ENCODE results near the gene SSTR3. TPM values are rescaled to one million over a fixed set of nuclear protein-coding genes. Genes with fewer than 3 reads are reported as not detected.

SSTR3 gene
- total and polyA plus RNA-seq, 2 of the 13 experiments (the other 11 are each of a cell fraction or from before 2014, with no cell fraction given), result 0.08 to 0.64 TPM

- TF ChIP-seq GTF3A (CRISPR knock-in tag; conservative IDR thresholded peaks at IDR 0.05), result 0 out of 2 replicates have a peak, but pooled peaks have one; percentile 89
- no peak for TF ChIP-seq TOPORS (CRISPR knock-in tag; IDR thresholded peaks at IDR 0.05)
- TF ChIP-seq BRF2 (CRISPR knock-in tag; IDR thresholded peaks at IDR 0.05), result no peak
- TF ChIP-seq CTCF (CRISPR knock-in tag; IDR thresholded peaks at IDR 0.05), result peak; percentile 93
- TF ChIP-seq ZNF30 (CRISPR knock-in tag; IDR thresholded peaks at IDR 0.05), result 0 out of 2 replicates have a peak, but pooled peaks have one; percentile 28
- peak; percentile 84 for TF ChIP-seq ZNF256 (CRISPR knock-in tag; conservative IDR thresholded peaks at IDR 0.05)
- no peak for TF ChIP-seq ZBTB39 (CRISPR knock-in tag; IDR thresholded peaks at IDR 0.05)
- TF ChIP-seq ERF (CRISPR knock-in tag; IDR thresholded peaks at IDR 0.05), result peak; percentile 35; the same call in 1 of the 2 replicates
- TF ChIP-seq ZNF574 (CRISPR knock-in tag; IDR thresholded peaks at IDR 0.05), result peak; percentile 86
- peak; percentile 74 for TF ChIP-seq PITX1 (CRISPR knock-in tag; IDR thresholded peaks at IDR 0.05)
- peak; percentile 61 for TF ChIP-seq ZMAT3 (CRISPR knock-in tag; conservative IDR thresholded peaks at IDR 0.05)
- TF ChIP-seq THAP8 (CRISPR knock-in tag; IDR thresholded peaks at IDR 0.05; ENCODE audit: borderline replicate concordance), result no peak
- peak; percentile 78; the same call in 1 of the 2 replicates for TF ChIP-seq NKX3-1 (CRISPR knock-in tag; IDR thresholded peaks at IDR 0.05)
- 0 out of 2 replicates have a peak, but pooled peaks have one; percentile 50 for TF ChIP-seq ZSCAN20 (CRISPR knock-in tag; IDR thresholded peaks at IDR 0.05; ENCODE audit: borderline replicate concordance)
- peak; percentile 55; the same call in 1 of the 2 replicates for TF ChIP-seq E2F5 (CRISPR knock-in tag; conservative IDR thresholded peaks at IDR 0.05)
- no peak; the same call in none of the 2 replicates for TF ChIP-seq HNF1B (CRISPR knock-in tag; IDR thresholded peaks at IDR 0.05)
Observed at GRCh38 chr22:37199103-37199759, 13.0 kb downstream of the SSTR3 start (continued).
